PC-3 (cell line): ENCODE results near the gene LGI4. TPM values are rescaled to one million over a fixed set of nuclear protein-coding genes. Genes with fewer than 3 reads are reported as not detected.

ENCODE experiments used
- ATAC-seq: fragments of 200-7000 bp; cut with Tn5 transposase; 2 replicates; pipeline ENCODE4 v1.9.1; 2020; ENCODE audit warnings: mild to moderate bottlenecking, moderate library complexity
- BruUV-seq: library from RNA; stranded (reverse); fragments of 400-500 nt; replicated peaks from 2 replicates; lab custom pipeline; 2021; lab: Mats Ljungman, UMichigan
- CTCF ChIA-PET: fragments of 300-600 bp; sonication (Branson Sonifier 250); formaldehyde crosslinking; loops from one replicate; lab custom pipeline; 2022; ENCODE audit warnings: antibody characterized with exemption; lab: Charles Lee
- POLR2A ChIA-PET: fragments of 300-600 bp; sonication (Branson Sonifier 250); formaldehyde crosslinking; loops from one replicate; lab custom pipeline; 2022; ENCODE audit warnings: antibody characterized with exemption; ENCODE audit not compliant: unreplicated experiment; lab: Charles Lee
- DNase-seq: peaks from one replicate; pipeline ENCODE4 v3.0.0-alpha.2; 2015
- H2AFZ ChIP-seq: fragments of 300-600 bp; sonication (generic); 2 replicates; pipeline ENCODE4 v1.6.0; 2016; ENCODE audit warnings: antibody characterized with exemption, low read length
- H3F3A ChIP-seq: fragments of 300-600 bp; sonication (generic); one replicate; pipeline ENCODE4 v1.6.0; 2017; ENCODE audit warnings: antibody characterized with exemption, low read length, control low read depth, mild to moderate bottlenecking; ENCODE audit not compliant: unreplicated experiment
- H3K27ac ChIP-seq: fragments of 300-600 bp; sonication (generic); 2 replicates; pipeline ENCODE4 v1.5.1; 2016; ENCODE audit warnings: mild to moderate bottlenecking, low read length
- H3K27me3 ChIP-seq: fragments of 300-600 bp; sonication (generic); 2 replicates; pipeline ENCODE4 v1.6.1; 2016; ENCODE audit warnings: low read length, mixed read lengths
- H3K36me3 ChIP-seq: fragments of 300-600 bp; sonication (generic); 2 replicates; pipeline ENCODE4 v1.6.1; 2016; ENCODE audit warnings: low read depth, mixed run types, low read length, mixed read lengths
- H3K4me1 ChIP-seq: fragments of 300-600 bp; sonication (generic); 2 replicates; pipeline ENCODE4 v1.5.1; 2016; ENCODE audit warnings: low read length; ENCODE audit not compliant: insufficient read depth
- H3K4me2 ChIP-seq: fragments of 300-600 bp; sonication (generic); 2 replicates; pipeline ENCODE4 v1.6.0; 2016; ENCODE audit warnings: low read length
- H3K4me3 ChIP-seq: fragments of 300-600 bp; sonication (generic); 2 replicates; pipeline ENCODE4 v1.5.1; 2016; ENCODE audit warnings: mild to moderate bottlenecking, low read length, mixed read lengths
- H3K79me2 ChIP-seq: fragments of 300-600 bp; sonication (generic); 2 replicates; pipeline ENCODE4 v1.6.1; 2017; ENCODE audit warnings: low read length, mixed read lengths
- H3K9ac ChIP-seq: fragments of 300-600 bp; sonication (generic); 2 replicates; pipeline ENCODE4 v1.6.0; 2016; ENCODE audit warnings: mild to moderate bottlenecking, low read length
- H3K9me2 ChIP-seq: fragments of 300-600 bp; sonication (generic); replicated peaks from 2 replicates; pipeline ENCODE4 v1.6.1; 2016; ENCODE audit warnings: mixed run types, low read length, mixed read lengths
- H3K9me3 ChIP-seq: fragments of 300-600 bp; sonication (generic); 2 replicates; pipeline ENCODE4 v1.6.1; 2016; ENCODE audit warnings: low read length, mixed read lengths
- H4K20me1 ChIP-seq: fragments of 300-600 bp; sonication (generic); 2 replicates; pipeline ENCODE4 v1.6.1; 2016; ENCODE audit warnings: low read length, mixed read lengths
- CTCF ChIP-seq: fragments of 300-600 bp; sonication (generic); conservative IDR thresholded peaks from 2 replicates; pipeline ENCODE4 v1.5.1; 2017; ENCODE audit warnings: antibody characterized with exemption, low read depth, mild to moderate bottlenecking, low read length
- EZH2 ChIP-seq: fragments of 300-600 bp; sonication (generic); IDR thresholded peaks from one replicate; pipeline ENCODE4 v1.6.1; 2017; ENCODE audit warnings: antibody characterized with exemption, mild to moderate bottlenecking, low read length; ENCODE audit not compliant: unreplicated experiment
- EZH2phosphoT487 ChIP-seq: fragments of 300-600 bp; sonication (generic); IDR thresholded peaks from 2 replicates; pipeline ENCODE4 v1.6.1; 2018; ENCODE audit warnings: mild to moderate bottlenecking, antibody characterized with exemption, low read length, borderline replicate concordance
- intact Hi-C: fragments of 100-400 bp; cut with micrococcal nuclease; formaldehyde crosslinking; loops from 2 replicates; pipeline ENCODE4 v1.9.0; 2023
- total RNA-seq: library from RNA; depleted of rRNA; stranded (reverse); fragments of >200 nt; gene quantifications from 2 replicates; pipeline ENCODE4 v1.2.3, GENCODE V29; 2014

Gene LGI4
- total RNA-seq, 1 experiment from 2014 or later: 0.22 TPM

- no peak overlapping the region for H2AFZ ChIP-seq
- TF ChIP-seq EZH2: no peak
- TF ChIP-seq EZH2phosphoT487: no peak
- no peak for TF ChIP-seq CTCF
- POLR2A ChIA-PET: no interaction called here
These were observed 45.0 kb upstream of the LGI4 start for GRCh38 chr19:35179830-35180229.

GRCh38 chr19:35178701-35179100 lies 43.8 kb upstream of the LGI4 start:
- TF ChIP-seq EZH2phosphoT487: no peak
- no peak for TF ChIP-seq CTCF
- no peak for TF ChIP-seq EZH2
- intact Hi-C loops: no loop called here
- no TSS peak for BruUV-seq
- Histone ChIP-seq H3F3A (no peaks in the 10 kb centered on the region), H3K9me3 (no peaks in the 10 kb centered on the region), H4K20me1 (no peaks in the 10 kb centered on the region), H3K27me3 (no peaks in the 10 kb centered on the region), H3K27ac (no peak overlapping the region), H3K4me3 (no peak overlapping the region), H3K4me2 (no peak overlapping the region), H3K9me2 (no peaks in the 10 kb centered on the region), H3K4me1 (no peaks in the 10 kb centered on the region), H2AFZ (no peak overlapping the region), H3K36me3 (no peaks in the 10 kb centered on the region), H3K79me2 (no peaks in the 10 kb centered on the region), H3K9ac (no peak overlapping the region)
- no peak for ATAC-seq
- ChIA-PET POLR2A (no interaction called here), CTCF (no interaction called here)
- DNase-seq: no peak

More at GRCh38 chr19:35179830-35180229, 45.0 kb upstream of the LGI4 start:
- Histone ChIP-seq H3K36me3 (no peaks in the 10 kb centered on the region), H3K4me1 (no peaks in the 10 kb centered on the region), H4K20me1 (no peaks in the 10 kb centered on the region), H3K9me3 (no peaks in the 10 kb centered on the region), H3K9ac (no peak overlapping the region), H3K9me2 (no peaks in the 10 kb centered on the region), H3K79me2 (no peaks in the 10 kb centered on the region), H3K4me3 (no peak overlapping the region), H3K4me2 (no peak overlapping the region), H3K27ac (no peak overlapping the region), H3K27me3 (no peaks in the 10 kb centered on the region), H3F3A (no peaks in the 10 kb centered on the region)
- no TSS peak for BruUV-seq
- CTCF ChIA-PET: no interaction called here
- ATAC-seq (no peak), DNase-seq (no peak)
- intact Hi-C loops: no loop called here

DNA sequence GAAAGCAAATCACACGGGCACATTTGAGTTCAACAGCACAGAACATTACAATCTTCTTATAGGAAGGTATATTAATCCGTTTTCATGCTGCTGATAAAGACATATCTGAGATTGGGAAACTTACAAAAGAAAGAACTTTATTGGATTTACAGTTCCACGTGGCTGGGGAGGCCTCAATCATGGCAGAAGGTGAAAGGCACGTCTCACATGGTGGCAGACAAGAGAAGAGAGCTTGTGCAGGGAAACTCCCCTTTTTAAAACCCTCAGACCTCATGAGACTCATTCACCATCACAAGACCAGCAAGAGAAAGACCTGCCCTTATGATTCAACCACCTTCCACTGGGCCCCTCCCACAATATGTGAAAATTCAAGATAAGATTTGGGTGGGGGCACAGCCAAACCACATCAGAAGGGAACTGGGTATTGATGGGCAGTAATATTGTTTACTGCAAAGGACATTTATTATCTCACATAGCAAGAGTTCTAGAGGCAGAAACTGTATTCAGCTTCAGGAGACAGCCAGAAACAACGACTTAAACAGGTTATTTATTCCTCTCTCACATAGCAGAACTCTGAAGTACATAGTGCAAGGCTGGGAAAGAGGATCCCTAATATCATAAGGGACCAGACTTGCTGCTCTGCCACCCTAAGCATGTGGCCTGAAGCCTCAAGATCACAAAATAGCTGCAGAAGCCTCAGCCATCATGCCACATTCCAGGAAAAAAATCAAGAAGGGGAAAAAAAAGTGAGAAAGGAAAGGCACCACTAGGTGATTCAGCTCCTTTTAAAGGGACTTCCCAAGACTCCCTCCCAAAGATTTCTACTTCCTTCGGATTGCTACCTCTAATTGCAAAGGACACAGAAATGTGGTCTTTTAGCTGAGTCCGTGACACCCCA lies 42.8 kb upstream of the LGI4 start:
- Histone ChIP-seq H3K9me3 (no peaks in the 10 kb centered on the region), H3K79me2 (no peaks in the 10 kb centered on the region), H3K4me3 (no peak overlapping the region), H3K9me2 (no peaks in the 10 kb centered on the region), H3K36me3 (no peaks in the 10 kb centered on the region), H3K9ac (no peak overlapping the region), H2AFZ (no peak overlapping the region), H3F3A (no peaks in the 10 kb centered on the region), H3K4me2 (no peak overlapping the region), H3K27me3 (no peaks in the 10 kb centered on the region), H4K20me1 (no peaks in the 10 kb centered on the region), H3K27ac (no peak overlapping the region), H3K4me1 (no peaks in the 10 kb centered on the region)
- DNase-seq (no peak), ATAC-seq (no peak)
- ChIA-PET CTCF (no interaction called here), POLR2A (no interaction called here)
- BruUV-seq: no TSS peak
- intact Hi-C loops: no loop called here
- TF ChIP-seq EZH2 (no peak), CTCF (no peak), EZH2phosphoT487 (no peak)
